Stimulated activated CD8-positive, alpha-beta memory T cell treated with anti-CD3 and anti-CD28 coated beads, Interleukin-12 subunit alpha, Interleukin-12 subunit beta, amount 100 ng/mL, for 1 hour (primary cell): ENCODE results near the gene BDKRB1.

ENCODE experiments used
- DNase-seq: peaks from one replicate; pipeline ENCODE4 v3.0.0-alpha.2; 2020; ENCODE audit warnings: low read depth

Gene BDKRB1

DNA sequence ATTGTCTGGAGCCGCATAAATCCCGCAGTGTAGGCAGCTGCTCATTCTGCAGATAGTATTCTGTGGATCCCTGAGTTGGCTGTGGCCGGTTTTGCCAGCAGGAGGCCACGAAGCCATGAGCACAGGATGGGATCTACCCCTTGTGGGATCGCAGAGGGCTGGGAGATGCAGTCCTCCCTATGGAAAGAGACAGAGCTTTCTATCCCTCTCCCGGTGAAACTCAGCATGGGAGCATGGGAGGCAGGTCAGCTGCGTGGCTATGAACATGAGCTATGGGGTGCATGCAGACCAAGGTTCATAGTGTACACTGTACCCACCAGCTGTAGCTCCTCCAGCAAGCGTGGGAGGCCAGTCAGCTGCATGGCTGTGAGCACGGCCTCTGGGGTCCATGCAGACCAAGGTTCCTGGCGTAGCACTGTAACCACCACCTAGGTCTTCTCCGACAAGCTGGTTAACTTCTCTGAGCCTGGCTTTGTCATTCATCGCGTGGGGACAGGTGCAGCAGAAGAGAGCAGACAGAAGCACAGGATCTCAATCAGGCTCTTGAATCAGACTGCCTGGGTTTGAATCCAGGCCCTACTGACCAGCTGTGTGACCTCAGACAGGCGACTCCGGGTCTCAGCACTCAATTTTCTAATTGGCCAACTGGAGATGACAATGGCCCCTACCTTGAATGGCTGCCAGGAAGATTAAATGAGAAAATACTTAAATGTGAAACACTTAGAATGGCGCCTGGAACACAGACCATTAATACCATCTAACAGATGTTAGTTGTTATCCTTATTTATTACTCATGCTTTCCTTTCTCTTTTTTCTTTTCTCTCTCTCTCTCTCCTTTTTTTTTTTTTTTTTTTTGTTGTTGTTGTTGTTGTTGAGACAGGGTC is 6.0 kb downstream of the BDKRB1 start:
- DNase-seq, result no peak

GRCh38 chr14:96263347-96264199 is 7.6 kb downstream of the BDKRB1 start:
- no peak for DNase-seq

DNA sequence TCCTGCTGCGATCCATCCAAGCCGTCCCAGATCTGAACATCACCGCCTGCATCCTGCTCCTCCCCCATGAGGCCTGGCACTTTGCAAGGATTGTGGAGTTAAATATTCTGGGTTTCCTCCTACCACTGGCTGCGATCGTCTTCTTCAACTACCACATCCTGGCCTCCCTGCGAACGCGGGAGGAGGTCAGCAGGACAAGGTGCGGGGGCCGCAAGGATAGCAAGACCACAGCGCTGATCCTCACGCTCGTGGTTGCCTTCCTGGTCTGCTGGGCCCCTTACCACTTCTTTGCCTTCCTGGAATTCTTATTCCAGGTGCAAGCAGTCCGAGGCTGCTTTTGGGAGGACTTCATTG is 8.2 kb downstream of the BDKRB1 start:
- no peak for DNase-seq

DNA sequence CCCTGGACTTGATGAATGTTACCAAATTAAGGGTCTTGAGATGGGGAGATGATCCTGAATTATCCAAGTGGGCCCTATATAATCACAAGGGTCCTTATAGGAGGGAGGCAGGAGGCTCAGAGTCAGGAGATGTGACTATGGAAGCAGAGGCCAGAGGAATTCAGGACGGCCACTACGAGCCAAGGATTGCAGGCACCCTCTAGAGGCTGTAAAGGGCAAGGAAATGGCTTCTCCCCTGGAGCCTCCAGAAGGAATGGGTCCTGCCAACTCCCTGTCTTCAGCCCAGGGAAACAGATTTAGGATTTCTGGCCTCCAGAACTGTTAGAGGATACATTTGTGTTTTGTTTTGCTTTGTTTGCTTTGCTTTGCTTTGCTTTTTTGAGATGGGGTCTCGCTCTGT is 8.8 kb downstream of the BDKRB1 start:
- no peak for DNase-seq

DNA sequence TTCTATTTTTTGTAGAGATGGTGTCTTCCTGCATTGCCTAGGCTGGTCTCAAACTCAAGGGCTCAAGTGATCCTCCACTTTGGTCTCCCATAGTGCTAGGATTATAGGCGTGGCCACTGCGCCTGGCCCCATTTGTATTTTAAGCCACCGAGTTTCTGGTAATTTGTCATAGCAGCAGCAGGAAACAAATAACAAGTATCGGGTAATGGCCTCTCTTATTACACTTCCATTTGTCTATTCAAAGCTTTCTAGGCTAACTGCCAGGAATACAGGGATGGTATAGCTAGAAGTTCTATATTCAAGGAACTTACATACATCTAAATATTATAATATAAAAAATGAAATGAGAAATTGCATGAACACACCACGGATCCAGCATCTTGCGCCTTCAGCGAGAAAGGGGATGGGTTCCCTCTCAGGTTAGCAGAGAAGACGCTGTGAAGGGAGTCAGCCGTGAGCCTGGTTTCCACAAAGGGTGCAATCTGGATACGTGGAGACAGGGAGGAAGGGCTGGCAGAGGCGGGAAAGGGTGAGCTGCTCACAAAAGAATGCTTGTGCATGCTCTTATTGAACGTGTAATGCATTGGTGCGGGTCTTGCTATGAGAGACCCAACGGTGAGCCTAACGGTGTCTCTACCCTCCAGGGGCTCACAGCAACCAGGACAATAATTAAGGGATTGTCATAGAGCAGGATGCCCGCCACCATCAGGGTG is 9.5 kb downstream of the BDKRB1 start:
- DNase-seq, result no peak

GRCh38 chr14:96267336-96267735 is 11.3 kb downstream of the BDKRB1 start:
- no peak for DNase-seq

DNA sequence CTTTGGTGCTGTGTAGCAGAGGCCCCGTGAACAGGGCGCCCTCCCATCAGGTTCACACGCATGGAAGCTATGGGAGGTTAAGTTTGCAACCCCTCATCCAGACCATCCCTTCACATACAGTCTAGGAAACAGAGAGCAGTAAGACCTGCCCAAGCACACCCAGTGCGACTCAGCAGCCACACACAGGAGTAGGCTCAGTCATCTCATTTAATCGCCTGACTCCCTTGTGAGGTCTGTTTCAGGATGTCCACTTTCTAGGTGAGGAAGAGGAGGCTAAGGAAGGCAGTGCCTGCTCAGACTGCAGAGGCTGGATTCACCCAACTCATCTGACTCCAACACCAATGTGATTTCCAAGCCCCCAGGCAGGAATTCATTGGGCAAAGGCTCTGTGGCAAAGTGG is 11.9 kb downstream of the BDKRB1 start:
- no peak for DNase-seq

DNA sequence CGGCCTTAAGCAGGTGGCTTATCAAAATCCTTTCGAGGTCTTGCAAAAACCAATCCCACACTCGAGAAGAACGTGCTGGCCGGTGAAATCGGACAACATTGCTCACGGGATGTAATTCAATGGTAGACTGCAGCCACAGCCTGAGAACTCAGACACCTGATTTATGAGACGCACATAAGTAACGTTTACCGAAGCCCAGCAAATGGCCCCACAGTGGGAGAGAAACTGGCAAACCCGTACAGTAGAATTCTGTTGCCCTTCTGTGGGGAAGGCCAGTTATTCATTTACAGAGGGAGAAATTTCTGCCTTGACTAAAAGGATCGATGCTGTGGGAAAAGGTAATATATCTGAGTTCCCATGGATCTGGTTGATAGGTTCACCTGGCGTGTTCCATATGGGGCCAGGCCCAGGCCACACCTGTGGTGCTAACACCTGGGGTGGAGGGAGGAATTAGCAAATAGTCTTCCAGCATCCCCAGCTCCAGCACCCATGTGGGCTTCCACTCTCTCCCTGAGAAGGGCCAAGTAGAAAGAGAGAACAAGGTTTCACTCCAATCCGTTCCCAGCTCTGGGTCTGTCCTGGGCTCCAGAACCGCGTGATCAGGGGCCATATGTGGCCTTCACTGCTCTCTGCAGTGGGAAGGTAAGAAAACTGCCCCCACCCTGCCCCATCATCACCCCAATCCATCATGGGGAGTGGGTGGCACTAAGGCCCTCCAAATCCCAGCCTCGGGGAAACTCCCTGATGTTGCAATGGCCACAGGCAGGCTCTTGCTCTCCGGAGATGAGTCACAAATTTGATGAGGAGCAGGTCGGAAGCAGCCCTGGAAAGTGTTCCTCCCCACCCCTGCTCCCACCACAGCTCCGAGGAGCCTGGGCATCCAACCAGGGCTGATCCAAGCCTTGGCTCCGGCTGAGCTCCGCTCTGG is 12.7 kb downstream of the BDKRB1 start:
- DNase-seq, result no peak

GRCh38 chr14:96269359-96269710 is 13.3 kb downstream of the BDKRB1 start:
- no peak for DNase-seq

- DNase-seq, result no peak
Observed at GRCh38 chr14:96270565-96271420, 14.8 kb downstream of the BDKRB1 start.

DNA sequence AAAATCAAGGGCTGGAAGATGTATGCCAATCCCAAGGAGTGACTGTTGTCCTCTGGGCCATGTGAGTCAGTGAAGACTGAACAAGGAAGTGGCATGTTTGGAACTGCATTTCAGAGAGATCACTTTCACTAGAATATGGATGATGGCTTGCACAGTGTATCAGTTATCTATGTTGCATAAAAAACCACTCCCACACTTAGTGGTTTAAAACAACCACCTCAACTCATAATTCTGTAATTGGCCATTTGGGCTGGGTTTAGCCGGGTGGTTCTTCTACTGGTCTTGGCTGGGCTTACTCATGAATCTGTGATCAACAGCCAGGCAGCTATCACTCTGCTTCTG is 15.4 kb downstream of the BDKRB1 start:
- DNase-seq, result no peak

DNA sequence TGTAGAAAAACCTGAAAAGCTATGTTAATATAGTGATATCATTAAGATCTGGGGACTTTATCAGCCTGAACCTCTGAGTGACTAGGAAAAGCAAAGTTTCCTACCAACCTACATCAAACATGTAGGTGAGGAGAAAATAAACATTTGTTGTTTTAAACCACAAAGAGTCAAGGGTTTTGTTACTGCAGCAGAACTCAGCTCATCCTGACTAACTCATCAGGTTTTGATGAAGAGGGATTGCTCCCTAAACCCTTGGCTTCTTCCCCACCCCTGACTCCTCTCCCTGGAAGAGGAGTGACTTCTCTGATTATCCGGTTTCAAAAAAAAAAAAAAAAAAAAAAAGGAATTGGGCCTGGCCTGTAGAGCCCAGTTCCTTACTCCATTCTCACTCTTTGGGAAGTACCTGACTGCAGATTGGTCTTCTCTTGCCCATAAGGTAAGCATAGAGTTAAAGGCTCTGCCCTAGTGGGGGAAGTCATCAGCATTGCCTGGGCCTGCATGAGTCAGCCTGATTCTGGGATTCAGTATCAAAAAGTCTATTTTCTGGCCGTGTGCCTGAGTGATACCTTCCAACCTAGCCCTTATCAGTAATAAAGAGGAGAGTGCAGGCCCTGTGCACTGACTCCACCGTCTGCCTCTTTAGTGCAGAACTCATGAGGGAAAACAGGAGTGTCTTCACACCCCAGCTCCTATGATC is 16.9 kb downstream of the BDKRB1 start:
- DNase-seq, result no peak

DNA sequence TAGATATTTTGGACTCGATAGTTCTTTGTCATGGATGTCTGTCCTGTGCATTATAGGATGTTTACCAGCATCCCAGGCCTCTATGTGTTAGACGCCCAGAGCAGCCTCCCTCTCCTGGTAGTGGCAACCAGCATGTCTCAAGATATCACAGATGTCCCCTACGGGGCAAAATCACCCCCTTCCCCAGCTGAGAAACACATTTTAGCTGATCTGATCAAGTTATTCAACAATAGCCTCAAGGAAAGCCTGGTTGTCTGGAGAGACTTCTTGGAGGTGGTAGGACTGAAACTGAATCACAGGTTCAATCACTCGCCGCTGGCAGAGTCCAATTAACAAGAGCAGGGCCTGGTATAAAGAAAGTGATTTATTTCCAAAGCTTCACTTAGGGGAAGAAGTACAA is 17.6 kb downstream of the BDKRB1 start:
- no peak for DNase-seq

DNA sequence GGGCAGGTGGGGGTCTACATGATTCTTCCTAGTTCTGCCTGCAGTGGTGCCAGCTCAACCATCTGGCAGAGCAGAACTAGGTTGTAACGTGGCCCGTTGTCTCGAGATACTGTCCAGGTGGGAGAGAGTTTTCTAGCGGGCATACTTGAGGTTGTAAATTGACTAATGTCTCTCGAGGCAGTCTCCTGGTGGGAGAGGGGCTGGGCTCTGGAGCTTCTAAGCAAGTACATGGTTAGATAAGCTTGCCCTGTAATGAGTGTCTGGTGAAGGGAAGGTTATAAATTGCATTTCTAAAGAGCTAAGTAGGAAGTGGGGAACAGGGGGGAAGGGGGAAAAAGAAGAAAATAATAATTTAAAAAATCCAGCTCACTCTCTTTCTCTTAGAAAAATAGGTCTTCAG is 18.1 kb downstream of the BDKRB1 start:
- no peak for DNase-seq

- no peak for DNase-seq
Observed at GRCh38 chr14:96274543-96274942, 18.5 kb downstream of the BDKRB1 start.

DNA sequence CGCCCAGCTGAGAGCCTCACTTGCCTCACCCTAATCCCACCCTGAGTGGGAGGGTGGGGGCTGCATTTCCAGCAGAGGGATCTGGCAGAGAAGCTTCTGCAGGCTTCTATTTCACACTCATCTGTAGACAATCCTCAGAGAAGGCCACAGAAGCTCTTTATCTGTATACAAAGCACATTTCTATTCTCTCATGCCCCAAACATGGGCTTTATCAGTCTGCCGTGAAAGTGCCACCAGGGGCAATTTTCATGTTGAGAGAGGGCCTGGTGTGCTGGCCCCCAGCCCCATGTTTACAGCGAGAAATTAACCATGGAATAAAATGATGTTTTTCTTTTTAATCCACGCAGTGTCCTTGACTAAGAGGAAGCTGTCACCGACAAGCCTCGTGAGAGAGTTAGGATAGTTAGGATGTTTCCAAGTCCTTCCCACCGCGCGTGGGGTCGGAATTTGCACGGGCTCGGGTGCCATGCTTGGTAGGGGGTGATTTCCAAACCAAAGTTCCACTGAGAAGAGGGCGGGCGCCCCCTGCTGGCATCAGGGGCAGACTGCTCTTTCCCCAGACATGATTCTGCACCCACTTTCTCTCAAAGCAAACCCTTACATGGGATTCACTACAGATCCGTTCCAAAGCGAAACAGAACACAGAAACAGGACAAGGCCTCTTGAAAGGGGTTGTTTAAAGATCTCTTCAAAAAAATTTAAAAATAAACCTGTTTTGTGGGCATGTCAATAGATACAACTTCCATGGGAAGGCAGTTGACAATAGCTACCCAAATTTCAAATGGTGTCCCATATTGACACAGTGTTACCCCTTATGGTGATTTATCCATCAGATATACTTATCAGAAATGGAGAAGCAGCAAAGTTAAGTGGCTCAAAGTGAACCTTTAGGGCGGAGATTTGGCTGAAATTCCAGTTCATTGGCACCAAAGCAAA is 19.4 kb downstream of the BDKRB1 start:
- DNase-seq, result peak; percentile 46

DNA sequence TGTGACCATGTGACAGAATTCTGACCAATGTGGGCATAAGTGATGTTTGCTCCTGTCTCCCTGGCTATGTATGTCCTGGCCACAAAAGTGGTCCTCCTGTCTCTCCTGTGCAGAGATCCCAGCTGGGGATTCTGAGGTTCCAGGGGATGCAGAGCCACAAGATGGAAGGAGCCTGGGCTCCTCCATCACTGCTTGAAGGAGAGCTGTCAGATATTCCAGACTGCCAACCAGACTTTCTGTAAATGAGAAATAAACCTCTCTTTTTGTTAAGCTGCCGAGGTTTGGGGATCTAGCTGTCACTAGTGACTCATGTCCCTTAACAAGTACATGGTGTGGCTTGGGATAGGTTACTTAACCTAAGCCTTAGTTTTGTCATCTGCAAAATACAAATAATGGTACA is 21.9 kb downstream of the BDKRB1 start:
- DNase-seq, result no peak

DNA sequence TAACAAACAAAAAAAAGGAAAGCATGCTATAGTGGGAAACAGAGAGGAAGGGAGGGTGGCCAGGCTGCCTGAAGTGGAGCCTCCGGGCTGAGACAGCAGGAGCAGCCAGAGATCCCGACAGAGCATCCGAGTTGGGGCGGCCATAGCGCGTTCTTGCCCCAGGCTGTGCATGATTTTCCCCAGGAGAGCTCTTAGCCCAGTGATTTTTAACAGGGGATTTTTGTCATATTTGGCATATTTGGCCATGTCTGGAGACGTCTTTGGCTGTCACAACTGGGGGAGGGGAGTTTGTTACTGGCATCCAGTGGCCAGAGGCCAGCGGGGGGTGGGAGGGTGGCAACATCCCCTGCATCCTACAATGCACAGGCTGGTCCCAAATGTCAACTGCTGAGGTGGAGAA is 23.6 kb downstream of the BDKRB1 start:
- DNase-seq, result no peak

GRCh38 chr14:96280104-96280503 is 24.1 kb downstream of the BDKRB1 start:
- no peak for DNase-seq
